Common myeloid progenitor, CD34-positive (primary cell): ENCODE measurements around the gene MKI67.
A peak's percentile ranks its signal among the peaks of the same experiment; 100 is the strongest.
"Not testable (repeated sequence)": the region's sequence is repeated elsewhere in the genome, so short reads cannot be mapped to it uniquely, and the experiment has no call there.

Experiments
- CTCF ChIA-PET: fragments of 350-600 bp; sonication (Branson Sonifier 250); formaldehyde crosslinking; loops from one replicate; lab custom pipeline; 2021; ENCODE audit warnings: antibody characterized with exemption; lab: Charles Lee
- POLR2A ChIA-PET: fragments of 350-600 bp; sonication (Branson Sonifier 250); formaldehyde crosslinking; loops from one replicate; lab custom pipeline; 2021; ENCODE audit warnings: antibody characterized with exemption; lab: Charles Lee
- DNase-seq, 3 donors: peaks; one replicate each; pipeline versions ENCODE4 v3.0.0 to v3.0.0-alpha.2; 2013
- H3K27ac ChIP-seq, 2 experiments: 1 replicate in 1 of 2; 2 replicates in 1 of 2; pipeline ENCODE4 v1.7.0; 2013; ENCODE audit warnings: inconsistent platforms in 2 of 2, low read length in 2 of 2, mild to moderate bottlenecking in 2 of 2, low read depth in 1 of 2, moderate library complexity in 1 of 2; ENCODE audit not compliant: severe bottlenecking in 2 of 2, insufficient read depth in 1 of 2, poor library complexity in 1 of 2
- H3K27me3 ChIP-seq, 5 experiments: replicated peaks in 2 of 5; 1 replicate in 3 of 5; 2 replicates in 2 of 5; pipeline versions ENCODE4 v1.6.1 to v1.7.0; 2013; ENCODE audit warnings: low read length in 4 of 5, mild to moderate bottlenecking in 2 of 5, moderate library complexity in 2 of 5, inconsistent platforms in 1 of 5; ENCODE audit not compliant: insufficient read depth in 5 of 5, control insufficient read depth in 4 of 5
- H3K36me3 ChIP-seq, 4 experiments: 1 replicate in 2 of 4; 2 replicates in 2 of 4; pipeline versions ENCODE4 v1.6.1 to v1.7.0; 2013; ENCODE audit warnings: low read length in 3 of 4, control low read depth in 1 of 4, mild to moderate bottlenecking in 1 of 4; ENCODE audit not compliant: control insufficient read depth in 4 of 4, insufficient read depth in 4 of 4
- H3K4me1 ChIP-seq, 4 experiments: 1 replicate in 3 of 4; 2 replicates in 1 of 4; pipeline versions ENCODE4 v1.6.1 to v1.7.1; 2013; ENCODE audit warnings: low read length in 3 of 4, mild to moderate bottlenecking in 3 of 4, control low read depth in 1 of 4, inconsistent platforms in 1 of 4, moderate library complexity in 1 of 4; ENCODE audit not compliant: control insufficient read depth in 4 of 4, insufficient read depth in 4 of 4; ENCODE audit errors: control extremely low read depth in 1 of 4
- H3K4me3 ChIP-seq, 7 experiments: 1 replicate in 4 of 7; 2 replicates in 3 of 7; pipeline versions ENCODE4 v1.5.1 to v1.7.0; 2013; ENCODE audit warnings: mild to moderate bottlenecking in 7 of 7, low read length in 6 of 7, moderate library complexity in 6 of 7, inconsistent platforms in 2 of 7, low read depth in 2 of 7, control low read depth in 1 of 7; ENCODE audit not compliant: insufficient read depth in 4 of 7, control insufficient read depth in 1 of 7; ENCODE audit errors: extremely low read depth in 1 of 7
- H3K9me3 ChIP-seq, 5 experiments: 1 replicate in 4 of 5; 2 replicates in 1 of 5; pipeline versions ENCODE4 v1.6.1 to v1.7.1; 2013; ENCODE audit warnings: low read length in 4 of 5, mild to moderate bottlenecking in 2 of 5, inconsistent platforms in 1 of 5, low read depth in 1 of 5, moderate library complexity in 1 of 5; ENCODE audit not compliant: control insufficient read depth in 4 of 5, insufficient read depth in 2 of 5; ENCODE audit errors: control extremely low read depth in 1 of 5
- WGBS: methylation state at CpG from one replicate; pipeline ENCODE4 v1.1.5; 2013; ENCODE audit not compliant: insufficient coverage; 5-methylcytosine and 5-hydroxymethylcytosine counted together

MKI67 gene

GRCh38 chr10:128095027-128095752, 31.0 kb downstream of the MKI67 start:
- peak in 2 of 3 donors; percentile 15 to 46 for DNase-seq
- H3K27ac ChIP-seq, result no peak overlapping the region
- H3K4me1 ChIP-seq, result peaks cover 2 to 18% (median 14%) of the 10 kb centered on the region in 4 experiments
- peaks cover 5 to 37% (median 23%) of the 10 kb centered on the region in 4 experiments for H3K36me3 ChIP-seq
- POLR2A ChIA-PET, result no interaction called here
- no peak overlapping the region for H3K4me3 ChIP-seq
- no peaks in the 10 kb centered on the region for H3K9me3 ChIP-seq
- no peaks in the 10 kb centered on the region for H3K27me3 ChIP-seq
- CTCF ChIA-PET, result interaction anchor here (1.0 to 2.4 kb wide), 2 partner anchors 18 to 56 kb away, joined by 3 to 8 read pairs; no protein-coding TSS in a partner anchor
- 93% methylated on average over 5 of the region's 11 CpGs for WGBS

DNA sequence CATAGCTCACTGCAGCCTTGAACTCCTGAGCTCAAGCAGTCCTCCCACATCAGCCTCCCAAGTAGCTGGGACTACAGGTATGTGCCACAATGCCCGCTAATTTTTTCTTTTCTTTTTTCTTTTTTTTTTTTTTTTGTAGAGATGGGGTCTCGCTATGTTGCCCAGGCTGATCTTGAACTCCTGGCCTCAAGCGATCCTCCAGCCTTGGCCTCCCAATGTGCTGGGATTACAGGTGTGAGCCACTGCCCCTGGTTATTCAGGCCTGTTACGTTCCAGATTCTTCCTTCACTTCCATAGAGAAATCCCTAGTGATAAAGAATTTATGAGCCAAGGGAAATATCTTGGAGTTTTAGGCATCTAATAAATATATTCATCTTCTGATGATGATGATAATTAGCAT, 31.6 kb downstream of the MKI67 start:
- peaks cover 3 to 31% (median 18%) of the 10 kb centered on the region in 4 experiments for H3K36me3 ChIP-seq
- H3K27ac ChIP-seq, POLR2A ChIA-PET, H3K4me3 ChIP-seq, H3K27me3 ChIP-seq, H3K9me3 ChIP-seq, DNase-seq: not testable (repeated sequence)
- WGBS, result 100% methylated on average over 1 of the region's 4 CpGs
- H3K4me1 ChIP-seq, result peaks cover 2 to 18% (median 14%) of the 10 kb centered on the region in 4 experiments
- CTCF ChIA-PET, result interaction anchor here (1.0 kb wide), 1 partner anchor 17 kb away, joined by 3 read pairs; no protein-coding TSS in a partner anchor

DNA sequence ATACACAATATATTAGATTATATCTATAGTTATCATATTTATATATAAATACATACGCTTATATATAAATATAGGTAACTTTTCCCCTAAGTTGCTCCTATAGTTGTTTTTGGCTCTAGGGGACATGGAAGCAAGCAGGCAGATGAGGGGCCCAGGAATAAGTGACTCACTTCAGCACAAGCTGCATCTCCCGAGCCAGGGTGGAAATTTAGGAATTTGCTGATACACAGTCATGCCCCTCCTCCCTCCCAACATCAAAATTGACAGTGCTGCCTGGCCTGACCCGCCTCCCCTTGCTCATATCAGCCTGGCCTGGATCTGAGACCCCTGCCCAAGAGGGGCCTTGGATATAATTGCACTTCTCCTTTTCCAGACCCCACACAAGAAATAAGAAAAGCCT, 33.8 kb downstream of the MKI67 start:
- POLR2A ChIA-PET, result no interaction called here

GRCh38 chr10:128091636-128092210, 34.5 kb downstream of the MKI67 start:
- CTCF ChIA-PET, result interaction anchor here (1.0 kb wide), 1 partner anchor 15 kb away, joined by 3 read pairs; no protein-coding TSS in a partner anchor
- Histone ChIP-seq H3K27me3 (no peaks in the 10 kb centered on the region), H3K36me3 (peaks cover 0 to 3% (median 0%) of the 10 kb centered on the region in 4 experiments), H3K9me3 (no peaks in the 10 kb centered on the region), H3K4me1 (peaks cover 2 to 17% (median 12%) of the 10 kb centered on the region in 4 experiments), H3K27ac (no peak overlapping the region), H3K4me3 (no peak overlapping the region)
- no peak for DNase-seq
- POLR2A ChIA-PET, result no interaction called here
- WGBS, result 96% methylated on average over 16 of the region's 17 CpGs

More for the DNA sequence above, 33.8 kb downstream of the MKI67 start:
- CTCF ChIA-PET, result no interaction called here
- Histone ChIP-seq H3K27me3 (no peaks in the 10 kb centered on the region), H3K27ac (no peak overlapping the region), H3K9me3 (no peaks in the 10 kb centered on the region), H3K4me3 (no peak overlapping the region), H3K36me3 (peaks cover under 1 to 10% (median 4%) of the 10 kb centered on the region in 4 experiments), H3K4me1 (peaks cover 2 to 18% (median 14%) of the 10 kb centered on the region in 4 experiments)
- DNase-seq, result no peak
- WGBS, result 89% methylated on average over 2 of the region's 3 CpGs

DNA sequence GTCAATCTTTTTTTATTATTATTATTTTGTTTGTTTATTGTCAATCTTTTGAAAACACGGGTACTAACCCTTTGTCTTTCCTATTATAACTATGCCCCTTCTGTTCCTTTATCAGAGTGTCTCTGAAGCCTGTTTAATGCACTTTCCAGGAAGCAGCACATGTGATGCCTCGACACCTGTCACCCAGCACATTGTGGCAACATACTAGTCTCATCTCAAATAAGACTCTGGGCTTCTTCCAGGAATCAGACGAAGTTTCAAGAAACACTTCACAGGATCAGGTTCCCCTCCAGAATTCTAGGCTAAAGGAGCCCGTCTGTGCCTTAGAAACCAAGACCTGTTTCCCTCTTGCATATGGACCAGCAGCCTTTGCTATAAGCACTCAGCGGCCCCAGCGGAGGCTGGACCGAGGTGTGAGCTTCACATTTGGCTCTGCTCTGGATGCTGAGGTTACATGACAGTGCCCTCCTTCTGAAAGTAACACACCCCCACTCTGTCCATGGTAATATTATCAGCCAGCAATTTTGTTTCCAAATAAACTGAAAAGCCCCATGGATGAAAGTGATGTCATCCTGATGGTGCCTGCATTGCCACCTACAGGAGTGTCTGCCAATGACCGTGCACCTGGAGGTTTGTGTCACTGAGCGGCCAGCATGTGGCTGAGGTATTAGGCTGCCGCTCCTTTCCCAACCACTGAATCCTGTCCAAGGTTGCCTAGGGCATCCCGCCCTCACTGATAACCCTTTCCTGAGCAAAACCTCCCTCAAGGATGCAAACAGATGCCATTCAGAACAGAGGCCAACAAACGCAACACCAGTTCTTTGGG, 38.1 kb downstream of the MKI67 start:
- H3K36me3 ChIP-seq, result peaks cover 4 to 17% (median 11%) of the 10 kb centered on the region in 4 experiments
- H3K27ac ChIP-seq, result no peak overlapping the region
- no peaks in the 10 kb centered on the region for H3K9me3 ChIP-seq
- WGBS, result 79% methylated on average over 10 of the region's 12 CpGs
- POLR2A ChIA-PET, result no interaction called here
- no peaks in the 10 kb centered on the region for H3K4me1 ChIP-seq
- CTCF ChIA-PET, result no interaction called here
- no peak overlapping the region for H3K4me3 ChIP-seq
- no peaks in the 10 kb centered on the region for H3K27me3 ChIP-seq
- DNase-seq, result no peak

DNA sequence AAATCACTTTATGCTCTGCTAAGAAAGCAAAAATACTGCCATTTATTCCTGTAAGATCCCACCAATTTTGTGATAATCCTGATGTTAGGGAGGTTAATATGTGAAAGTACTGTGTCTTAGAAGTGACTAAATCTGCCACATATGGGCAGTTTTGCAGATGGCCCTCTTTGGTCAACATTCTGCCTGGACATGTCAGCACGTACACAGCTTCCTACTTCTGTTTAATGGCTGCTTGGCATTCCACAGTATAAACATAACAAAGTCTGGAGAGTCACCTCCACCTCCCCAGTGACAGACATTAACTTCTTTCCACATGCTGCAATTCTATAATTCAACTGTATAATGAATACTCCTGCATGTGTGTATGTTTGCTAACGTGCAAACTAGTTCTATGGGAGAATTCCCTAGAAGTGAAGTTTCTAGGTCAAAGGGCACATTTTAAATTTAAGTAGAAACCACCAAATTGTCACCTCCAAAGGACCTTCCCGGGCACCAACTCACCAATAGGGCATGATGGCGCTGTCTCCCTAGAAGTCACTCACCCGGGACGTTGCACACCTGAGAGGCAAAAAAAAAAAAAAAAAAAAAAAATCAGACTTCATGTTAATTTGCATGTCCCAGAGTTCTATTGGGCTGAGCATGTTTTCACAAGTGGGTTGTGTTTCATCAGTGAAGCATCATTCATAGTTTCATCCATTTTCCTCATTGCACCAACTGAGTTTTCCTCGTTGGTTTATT, 38.9 kb downstream of the MKI67 start:
- DNase-seq, result no peak
- CTCF ChIA-PET, result no interaction called here
- H3K36me3 ChIP-seq, result peaks cover 4 to 18% (median 11%) of the 10 kb centered on the region in 4 experiments
- no peaks in the 10 kb centered on the region for H3K9me3 ChIP-seq
- POLR2A ChIA-PET, result no interaction called here
- H3K27ac ChIP-seq, result no peak overlapping the region
- H3K4me3 ChIP-seq, result no peak overlapping the region
- 97% methylated on average over 6 of the region's 7 CpGs for WGBS
- no peaks in the 10 kb centered on the region for H3K27me3 ChIP-seq
- H3K4me1 ChIP-seq, result no peaks in the 10 kb centered on the region
